ENCODE data around the gene CISD2. TPM values are rescaled to one million over a fixed set of nuclear protein-coding genes. Genes with fewer than 3 reads are reported as not detected.

Gene CISD2
- total RNA-seq, 1 donor from 2014 or later = 12.6 TPM

DNA sequence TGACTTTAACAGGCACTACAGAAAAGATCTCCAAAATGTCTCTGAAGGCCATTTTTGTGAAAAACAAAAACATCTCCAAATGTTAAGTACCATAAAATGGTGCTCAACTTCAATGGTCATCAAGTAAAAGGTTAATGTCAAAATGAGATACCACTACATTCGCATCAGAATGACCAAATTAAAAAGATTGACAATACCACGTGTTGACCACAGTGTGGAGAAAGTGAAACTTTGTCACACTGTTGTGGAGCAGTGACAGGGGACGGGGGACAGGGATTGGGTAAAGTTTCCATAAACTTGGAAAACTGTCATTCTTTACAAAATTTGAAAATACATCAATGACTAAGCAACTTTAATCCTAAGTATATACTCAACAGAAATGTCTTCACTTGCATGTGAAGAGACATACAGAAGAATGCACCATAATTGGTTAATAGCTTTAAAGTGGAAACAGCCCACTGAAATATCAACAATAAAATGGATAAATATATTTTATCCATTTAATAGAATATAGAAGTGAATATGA, 19.1 kb upstream of the CISD2 start:
- ATAC-seq (ENCODE audit: low read depth) = no peak
- ChIA-PET POLR2A (no interaction called here), CTCF (no interaction called here)
- no peaks in the 10 kb centered on the region for H3K36me3 Mint-ChIP-seq (ENCODE audit: low read depth)
- H3K27me3 Mint-ChIP-seq = no peaks in the 10 kb centered on the region
- no peak for DNase-seq
- TF ChIP-seq, protein P1, sequence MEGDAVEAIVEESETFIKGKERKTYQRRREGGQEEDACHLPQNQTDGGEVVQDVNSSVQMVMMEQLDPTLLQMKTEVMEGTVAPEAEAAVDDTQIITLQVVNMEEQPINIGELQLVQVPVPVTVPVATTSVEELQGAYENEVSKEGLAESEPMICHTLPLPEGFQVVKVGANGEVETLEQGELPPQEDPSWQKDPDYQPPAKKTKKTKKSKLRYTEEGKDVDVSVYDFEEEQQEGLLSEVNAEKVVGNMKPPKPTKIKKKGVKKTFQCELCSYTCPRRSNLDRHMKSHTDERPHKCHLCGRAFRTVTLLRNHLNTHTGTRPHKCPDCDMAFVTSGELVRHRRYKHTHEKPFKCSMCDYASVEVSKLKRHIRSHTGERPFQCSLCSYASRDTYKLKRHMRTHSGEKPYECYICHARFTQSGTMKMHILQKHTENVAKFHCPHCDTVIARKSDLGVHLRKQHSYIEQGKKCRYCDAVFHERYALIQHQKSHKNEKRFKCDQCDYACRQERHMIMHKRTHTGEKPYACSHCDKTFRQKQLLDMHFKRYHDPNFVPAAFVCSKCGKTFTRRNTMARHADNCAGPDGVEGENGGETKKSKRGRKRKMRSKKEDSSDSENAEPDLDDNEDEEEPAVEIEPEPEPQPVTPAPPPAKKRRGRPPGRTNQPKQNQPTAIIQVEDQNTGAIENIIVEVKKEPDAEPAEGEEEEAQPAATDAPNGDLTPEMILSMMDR (IDR thresholded peaks at IDR 0.05) = no peak
- intact Hi-C loops (cut with micrococcal nuclease) = no loop called here
- no peak overlapping the region for H3K27ac Mint-ChIP-seq
- no peak overlapping the region for H3K4me3 Mint-ChIP-seq
- H3K4me1 Mint-ChIP-seq = no peaks in the 10 kb centered on the region
- H3K9me3 Mint-ChIP-seq = no peaks in the 10 kb centered on the region

DNA sequence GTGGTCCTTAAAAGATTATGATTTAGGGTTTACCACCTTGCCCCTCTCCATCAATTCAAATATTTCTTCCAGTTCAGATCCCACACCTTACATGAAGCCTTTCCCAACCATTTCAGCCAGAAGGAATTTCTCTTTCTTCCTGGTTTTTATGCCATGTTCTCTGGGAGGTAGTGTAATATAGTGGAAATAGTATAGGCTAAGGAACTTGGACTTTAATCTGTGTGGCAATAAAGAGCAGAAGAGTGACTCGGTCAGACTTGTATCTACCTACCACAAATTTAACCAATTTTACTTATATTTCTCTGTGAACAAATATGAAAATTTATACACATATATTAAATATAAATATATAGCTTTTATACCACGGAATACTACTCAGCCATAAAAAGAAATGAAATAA, 18.4 kb upstream of the CISD2 start:
- ChIA-PET POLR2A (no interaction called here), CTCF (no interaction called here)
- Mint-ChIP-seq H3K4me1 (no peaks in the 10 kb centered on the region), H3K9me3 (no peaks in the 10 kb centered on the region), H3K36me3 (ENCODE audit: low read depth) (no peaks in the 10 kb centered on the region), H3K27ac (no peak overlapping the region), H3K4me3 (no peak overlapping the region), H3K27me3 (no peaks in the 10 kb centered on the region)
- DNase-seq (no peak), ATAC-seq (ENCODE audit: low read depth) (no peak)
- intact Hi-C loops (cut with micrococcal nuclease) = no loop called here
- TF ChIP-seq, protein P1 (IDR thresholded peaks at IDR 0.05) = no peak

DNA sequence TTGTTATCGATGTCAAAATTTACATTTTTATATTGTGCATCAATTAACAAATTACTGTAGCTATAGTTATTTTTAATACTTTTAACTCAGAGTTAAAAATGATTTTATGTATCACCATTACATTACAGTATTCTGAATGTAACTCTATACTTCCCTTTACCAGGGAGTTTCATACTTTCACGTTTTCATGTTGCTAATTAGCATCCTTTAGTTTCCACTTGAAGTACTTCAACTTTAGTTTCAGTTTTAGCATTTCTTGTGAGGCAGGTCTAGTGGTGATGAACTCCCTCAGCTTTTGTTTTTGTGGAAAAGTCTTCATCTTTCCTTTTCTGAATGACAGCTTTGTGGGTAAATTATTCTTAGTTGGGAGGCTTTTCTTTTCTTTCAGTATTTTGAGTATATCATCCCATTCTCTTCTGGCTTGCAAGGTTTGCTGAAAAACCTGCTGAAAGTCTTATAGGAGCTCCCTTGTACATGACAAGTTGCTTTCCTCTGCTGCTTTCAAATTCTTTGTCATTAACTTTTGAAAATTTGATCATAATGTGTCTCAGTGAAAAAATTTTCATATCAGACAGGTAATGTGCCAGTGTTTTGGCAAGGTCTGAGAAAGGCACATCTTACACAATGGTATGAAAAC, 9.8 kb upstream of the CISD2 start:
- CTCF ChIA-PET = interaction anchor here (0.6 kb wide), 1 partner anchor 9 kb away, joined by 3 read pairs; the partner anchor contains the start of gene CISD2
- Mint-ChIP-seq H3K4me1 (peaks cover 13% of the 10 kb centered on the region), H3K9me3 (peaks cover 17% of the 10 kb centered on the region), H3K27me3 (no peaks in the 10 kb centered on the region), H3K36me3 (ENCODE audit: low read depth) (peaks cover 14% of the 10 kb centered on the region), H3K4me3 (no peak overlapping the region), H3K27ac (no peak overlapping the region)
- intact Hi-C loops (cut with micrococcal nuclease) = no loop called here
- no peak for DNase-seq
- TF ChIP-seq, protein P1 (IDR thresholded peaks at IDR 0.05) = no peak
- POLR2A ChIA-PET = interaction anchor here (1.0 to 4.0 kb wide), 3 partner anchors 9 to 31 kb away, joined by 9 to 14 read pairs (median 10); partner anchors contain the start of genes CISD2 and UBE2D3
- ATAC-seq (ENCODE audit: low read depth) = no peak

DNA sequence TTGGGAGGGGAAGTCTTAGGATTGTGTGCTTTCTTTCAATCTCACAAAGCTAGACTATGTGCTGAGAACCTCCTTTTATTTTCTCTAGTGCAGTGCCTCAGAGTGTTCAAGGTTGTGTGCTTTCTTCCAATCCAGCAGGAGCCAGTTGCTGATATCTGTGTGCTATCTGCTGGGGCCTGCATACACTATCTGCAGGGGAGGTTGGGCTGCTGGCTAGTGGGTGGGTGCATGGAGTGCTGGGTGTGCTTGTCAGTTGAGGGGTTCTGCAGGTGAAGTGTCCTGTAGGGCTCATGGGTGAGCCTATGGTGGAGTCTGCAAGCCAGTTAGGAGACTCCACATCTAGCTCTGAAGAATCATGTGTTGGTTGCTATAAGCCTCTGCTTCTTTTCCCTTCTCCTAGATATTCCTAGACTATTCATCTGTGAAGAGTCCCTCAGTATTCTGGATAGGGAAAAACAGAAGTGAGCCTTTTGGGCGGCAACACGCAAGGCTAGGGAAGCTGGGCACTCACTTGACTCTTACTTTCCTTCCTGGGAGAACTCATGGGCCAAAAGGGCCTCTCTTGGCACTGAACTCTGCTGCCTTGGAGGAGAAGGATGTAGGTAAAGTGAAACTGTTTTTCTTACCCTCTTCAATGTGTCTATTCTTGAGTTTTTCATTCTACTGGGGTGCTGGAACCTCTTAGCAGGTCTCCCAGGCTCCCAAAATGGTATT, 8.0 kb upstream of the CISD2 start:
- intact Hi-C loops (cut with micrococcal nuclease) = loop anchor here (10.0 kb wide), 1 partner anchor 516 kb away; the partner anchor contains the start of gene SLC39A8
- peaks cover 17% of the 10 kb centered on the region for H3K9me3 Mint-ChIP-seq

More for the DNA sequence above, 8.0 kb upstream of the CISD2 start:
- TF ChIP-seq, protein P1 (IDR thresholded peaks at IDR 0.05) = no peak
- no peak for ATAC-seq (ENCODE audit: low read depth)
- no peak for DNase-seq
- ChIA-PET POLR2A (interaction anchor here (0.6 to 4.0 kb wide), 4 partner anchors 8 to 33 kb away, joined by 3 to 14 read pairs (median 5); partner anchors contain the start of genes CISD2 and UBE2D3), CTCF (interaction anchor here (0.6 kb wide), 1 partner anchor 22 kb away, joined by 3 read pairs; no protein-coding TSS in a partner anchor)
- Mint-ChIP-seq H3K4me1 (peaks cover 17% of the 10 kb centered on the region), H3K4me3 (no peak overlapping the region), H3K27ac (no peak overlapping the region), H3K36me3 (ENCODE audit: low read depth) (peaks cover 14% of the 10 kb centered on the region), H3K27me3 (no peaks in the 10 kb centered on the region)

Measured in activated B cell treated with CpG ODN at 0.5 μM for 24 hours (primary cell).